HL-60/S4 treated with phorbol 12-myristate 13-acetate at 8.2 ng/mL for 4 days and 3 days (cell line): ENCODE results near the gene TNNT1.
"Not testable (repeated sequence)": the region's sequence is repeated elsewhere in the genome, so short reads cannot be mapped to it uniquely, and the experiment has no call there.

ENCODE experiments used
- in situ Hi-C: fragments of 300-500 bp; cut with MboI; formaldehyde crosslinking; loops from 2 replicates; pipeline ENCODE4 v1.15.0; 2022; ENCODE audit warnings: low sequenced_read_pairs

The TNNT1 gene

GRCh38 chr19:55171440-55171839 is 22.4 kb upstream of the TNNT1 start:
- in situ Hi-C loops = no loop called here

- in situ Hi-C loops = no loop called here
Observed at GRCh38 chr19:55169136-55169535, 20.1 kb upstream of the TNNT1 start.

- in situ Hi-C loops = no loop called here
Observed at GRCh38 chr19:55166530-55167268, 17.7 kb upstream of the TNNT1 start, which contains the start of gene DNAAF3. TSS of gene DNAAF3 (minus strand) at chr19:55166613. CDS start at chr19:55166413, 200 bp downstream.

GRCh38 chr19:55165952-55166529 is 17.0 kb upstream of the TNNT1 start:
- in situ Hi-C loops = no loop called here

GRCh38 chr19:55161571-55162322 is 12.7 kb upstream of the TNNT1 start:
- in situ Hi-C loops = no loop called here

GRCh38 chr19:55160986-55161365 is 12.0 kb upstream of the TNNT1 start:
- in situ Hi-C loops = no loop called here

- in situ Hi-C loops = no loop called here
Observed at GRCh38 chr19:55160128-55160985, 11.4 kb upstream of the TNNT1 start.

GRCh38 chr19:55158848-55159749 is 10.1 kb upstream of the TNNT1 start:
- in situ Hi-C loops = no loop called here

GRCh38 chr19:55158423-55158822 is 9.4 kb upstream of the TNNT1 start:
- in situ Hi-C loops = no loop called here

- in situ Hi-C loops = no loop called here
Observed at GRCh38 chr19:55157064-55157908, 8.3 kb upstream of the TNNT1 start, which contains the start of gene TNNI3. TSS of gene TNNI3 (minus strand) at chr19:55157732. CDS start at chr19:55157589, 143 bp downstream.

GRCh38 chr19:55156202-55157063 is 7.4 kb upstream of the TNNT1 start:
- in situ Hi-C loops = no loop called here

- in situ Hi-C loops = not testable (repeated sequence)
Observed at GRCh38 chr19:55155784-55156183, 6.8 kb upstream of the TNNT1 start.

- in situ Hi-C loops = no loop called here
Observed at GRCh38 chr19:55153652-55154264, 4.8 kb upstream of the TNNT1 start.

GRCh38 chr19:55152017-55152416 is 3.0 kb upstream of the TNNT1 start:
- in situ Hi-C loops = no loop called here

GRCh38 chr19:55147545-55148251 is 1.3 kb downstream of the TNNT1 start:
- in situ Hi-C loops = no loop called here

- in situ Hi-C loops = no loop called here
Observed at GRCh38 chr19:55146705-55147273, 2.2 kb downstream of the TNNT1 start.
